ENCODE data around the gene TMEM255A.

The TMEM255A gene

DNA sequence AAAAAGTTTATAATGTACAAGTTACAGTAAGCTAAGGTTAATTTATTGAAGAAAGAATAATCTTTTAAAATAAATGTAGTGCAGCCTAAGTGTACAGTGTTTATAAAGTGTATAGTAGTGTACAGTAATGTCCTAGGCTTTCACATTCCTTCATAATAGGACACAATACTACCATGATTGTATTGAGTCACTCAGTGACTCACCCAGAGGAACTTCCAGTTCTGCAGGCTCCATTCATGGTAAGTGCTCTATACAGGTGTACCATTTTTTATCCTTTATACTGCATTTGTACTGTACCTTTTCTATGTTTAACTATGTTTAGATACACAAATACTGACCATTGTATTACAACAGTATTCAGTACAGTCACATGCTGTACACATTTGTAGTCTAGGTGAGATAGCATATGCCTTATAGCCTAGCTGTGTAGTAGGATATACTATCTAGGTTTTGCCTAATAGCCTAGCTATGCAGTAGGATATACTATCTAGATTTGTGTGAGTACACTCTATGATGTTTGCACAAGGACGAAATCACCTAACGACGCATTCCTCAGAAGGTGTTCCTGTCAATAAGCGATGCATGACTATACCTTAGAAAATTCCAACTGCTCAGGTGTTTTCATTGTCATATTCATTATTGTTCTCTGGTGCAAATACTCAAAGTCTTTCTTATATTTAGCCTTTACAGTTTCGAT lies 5.5 kb upstream of the TMEM255A start:
- DNase-seq (ENCODE audit: low read depth), result no peak
- TF ChIP-seq CTCF (conservative IDR thresholded peaks at IDR 0.05; ENCODE audit: low read depth, low read length), result no peak
- H3K4me3 ChIP-seq (ENCODE audit: low read depth, low read length), result no peak overlapping the region

- no peak for TF ChIP-seq CTCF (conservative IDR thresholded peaks at IDR 0.05; ENCODE audit: low read depth, low read length)
- DNase-seq (ENCODE audit: low read depth), result no peak
- H3K4me3 ChIP-seq (ENCODE audit: low read depth, low read length), result no peak overlapping the region
These were observed 4.5 kb upstream of the TMEM255A start for GRCh38 chrX:120315776-120316175.

DNA sequence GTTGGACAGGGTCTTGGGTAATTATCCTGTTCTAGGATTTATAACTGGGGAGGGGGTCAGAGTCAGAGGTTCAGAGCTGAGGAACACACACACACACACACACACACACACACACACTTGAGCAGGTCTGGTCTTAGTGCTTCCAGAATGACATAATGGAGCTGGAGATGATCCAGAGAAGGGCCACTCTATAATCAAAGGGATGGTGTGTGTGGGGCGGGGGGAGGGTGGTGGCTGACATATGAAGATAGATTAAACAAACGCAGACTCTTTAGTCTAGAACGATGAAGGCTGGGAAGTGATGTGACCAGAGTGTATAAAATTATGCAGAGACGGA lies 434 bp upstream of the TMEM255A start:
- no peak overlapping the region for H3K4me3 ChIP-seq (ENCODE audit: low read depth, low read length)
- no peak for TF ChIP-seq CTCF (conservative IDR thresholded peaks at IDR 0.05; ENCODE audit: low read depth, low read length)
- no peak for DNase-seq (ENCODE audit: low read depth)

DNA sequence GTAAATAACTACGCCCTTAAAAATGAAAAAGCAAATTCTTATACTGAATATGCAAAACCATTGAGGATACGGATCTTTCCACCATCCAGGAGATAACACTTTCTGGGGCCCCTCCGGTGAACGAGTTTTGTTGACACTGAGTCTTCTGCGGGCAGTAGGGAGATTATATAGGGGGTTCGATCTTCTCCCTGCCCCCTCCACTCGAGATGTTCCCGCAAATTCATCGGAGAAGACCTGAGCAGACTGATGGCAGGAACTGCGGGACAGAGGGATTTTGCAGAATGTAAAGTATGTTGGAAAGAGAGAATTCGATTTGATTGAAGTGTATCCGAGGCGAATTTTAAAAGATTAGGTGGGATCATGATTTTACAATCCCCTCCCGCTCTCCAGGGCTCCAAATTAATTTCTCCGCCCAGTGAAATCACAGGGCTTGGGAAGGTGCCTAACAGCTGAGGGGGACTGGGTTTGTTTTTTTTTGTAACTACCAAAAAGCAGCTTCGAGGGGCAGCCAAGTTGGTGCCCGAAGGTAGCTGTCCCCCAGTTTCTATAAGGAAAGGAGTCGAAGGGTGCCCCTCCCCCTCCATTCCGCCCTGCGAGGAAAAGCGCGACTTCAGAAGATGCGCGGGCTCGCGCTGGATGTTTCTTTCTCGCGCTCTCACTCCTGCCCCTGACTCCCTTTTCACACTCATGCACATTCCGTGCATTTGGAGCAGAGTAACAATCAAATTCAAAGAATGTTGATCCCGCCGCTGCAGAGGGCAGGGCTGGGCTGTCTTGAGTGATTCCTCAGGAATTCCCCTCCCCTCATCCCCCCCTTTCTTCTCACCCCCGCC lies 1.2 kb downstream of the TMEM255A start:
- TF ChIP-seq CTCF (conservative IDR thresholded peaks at IDR 0.05; ENCODE audit: low read depth, low read length), result no peak
- peak overlapping the region; percentile 37 for H3K4me3 ChIP-seq (ENCODE audit: low read depth, low read length)
- DNase-seq (ENCODE audit: low read depth), result peak; percentile 40

DNA sequence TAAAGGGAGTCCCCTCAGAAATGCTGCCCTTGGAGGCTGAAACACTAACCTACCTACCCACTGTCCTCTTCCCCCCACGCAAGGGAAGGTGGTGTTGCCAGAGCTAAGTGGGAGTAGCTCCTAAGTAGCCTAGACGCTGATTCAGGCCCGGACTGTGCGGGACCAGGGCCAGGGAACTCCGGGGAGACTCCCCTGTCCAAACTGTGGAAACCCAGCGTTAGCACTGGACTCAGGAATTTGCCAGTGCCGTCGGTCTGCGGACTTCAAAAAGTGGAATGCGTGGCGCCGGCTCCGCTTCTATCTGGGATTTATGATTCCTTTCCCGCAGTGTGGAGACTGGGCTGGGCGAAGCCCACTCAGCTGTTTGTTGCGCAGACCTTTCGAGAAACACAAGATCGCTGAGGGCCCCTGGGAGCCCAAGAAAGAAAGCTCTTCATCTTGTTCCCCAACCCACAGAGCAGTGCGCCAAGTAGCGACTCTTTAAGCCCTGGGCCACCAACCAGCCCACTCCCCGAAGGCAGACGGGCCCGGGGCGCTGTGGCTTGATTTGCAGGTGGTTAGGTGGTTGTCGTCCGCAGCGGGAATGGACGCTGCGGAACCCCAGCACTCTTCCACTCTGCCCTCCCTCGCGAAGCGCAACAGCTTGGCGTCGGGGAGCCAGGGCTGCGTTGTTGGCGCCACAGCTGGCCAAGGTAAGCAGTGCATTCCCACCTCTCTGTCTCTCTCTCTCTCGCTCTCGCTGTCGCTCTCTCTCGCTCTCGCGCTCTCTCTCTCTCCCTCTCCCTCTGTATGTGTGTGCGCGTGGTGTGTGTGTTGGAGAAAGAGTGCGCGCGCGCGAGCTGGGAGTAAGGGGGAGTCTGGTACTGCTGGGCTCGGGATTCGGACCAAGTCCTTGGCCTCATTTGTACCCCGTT lies 2.0 kb downstream of the TMEM255A start:
- TF ChIP-seq CTCF (conservative IDR thresholded peaks at IDR 0.05; ENCODE audit: low read depth, low read length), result peak; percentile 61
- DNase-seq (ENCODE audit: low read depth), result peak; percentile 80
- peak overlapping the region; percentile 37 for H3K4me3 ChIP-seq (ENCODE audit: low read depth, low read length)

DNA sequence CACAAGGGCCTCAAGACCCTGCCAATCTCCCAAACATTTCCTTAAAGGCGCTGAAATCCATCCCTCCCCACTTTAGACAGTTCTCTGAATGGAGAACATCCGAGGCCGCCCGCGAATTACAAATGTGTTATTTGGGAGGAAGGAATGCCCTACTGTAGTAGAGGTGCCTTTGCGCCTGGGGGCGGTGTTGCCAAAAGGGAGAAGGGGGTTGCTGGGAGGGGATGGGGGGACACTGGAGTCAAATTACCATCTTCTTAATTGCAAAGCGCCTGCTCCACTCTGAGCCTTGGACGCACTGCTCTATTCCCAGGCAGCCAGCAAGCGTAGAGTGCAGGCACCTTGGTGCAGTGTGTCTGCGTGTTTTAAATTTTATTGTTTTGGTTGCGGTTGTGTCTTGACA lies 2.7 kb downstream of the TMEM255A start:
- no peak for DNase-seq (ENCODE audit: low read depth)
- no peak overlapping the region for H3K4me3 ChIP-seq (ENCODE audit: low read depth, low read length)
- peak; percentile 38 for TF ChIP-seq CTCF (conservative IDR thresholded peaks at IDR 0.05; ENCODE audit: low read depth, low read length)

All from choroid plexus epithelial cell (primary cell).